ENCODE measurements around the gene BIRC7. TPM values are rescaled to one million over a fixed set of nuclear protein-coding genes. Genes with fewer than 3 reads are reported as not detected.
"Not testable (repeated sequence)": the region's sequence is repeated elsewhere in the genome, so short reads cannot be mapped to it uniquely, and the experiment has no call there.

The BIRC7 gene
- total RNA-seq, 2 donors from 2014 or later, result not detected

GRCh38 chr20:63216041-63216848 is 19.5 kb upstream of the BIRC7 start, which contains the start of gene YTHDF1:
TSS of gene YTHDF1 (minus strand) at chr20:63216131. CDS start at chr20:63215892, 239 bp downstream.
- H3K4me1 Mint-ChIP-seq (ENCODE audit: low read depth in 2 of 2), result peaks cover 36 to 38% of the 10 kb centered on the region in 2 donors
- H3K4me3 Mint-ChIP-seq, result peak within 1 kb of the TSS; percentile 96
- H3K9me3 Mint-ChIP-seq, result no peaks in the 10 kb centered on the region
- ATAC-seq (peak; percentile 96), DNase-seq (ENCODE audit: low spot score) (peak; percentile 98)
- H3K36me3 Mint-ChIP-seq, result peaks cover 17% of the 10 kb centered on the region
- peaks cover 0 to 9% of the 10 kb centered on the region in 2 donors for H3K27me3 Mint-ChIP-seq
- H3K27ac Mint-ChIP-seq, result peak within 1 kb of the TSS; percentile 85 to 91

- Mint-ChIP-seq H3K36me3 (peaks cover 17% of the 10 kb centered on the region), H3K4me1 (ENCODE audit: low read depth in 2 of 2) (peaks cover 31 to 33% of the 10 kb centered on the region in 2 donors), H3K27ac (peak overlapping the region; percentile 41 to 67), H3K27me3 (peaks cover 0 to 9% of the 10 kb centered on the region in 2 donors), H3K4me3 (peak overlapping the region; percentile 72), H3K9me3 (no peaks in the 10 kb centered on the region)
- ATAC-seq (no peak), DNase-seq (ENCODE audit: low spot score) (no peak)
Measured at GRCh38 chr20:63216849-63217471, 18.7 kb upstream of the BIRC7 start.

- Mint-ChIP-seq H3K9me3 (no peaks in the 10 kb centered on the region), H3K4me1 (ENCODE audit: low read depth in 2 of 2) (peaks cover 25% of the 10 kb centered on the region in 2 donors), H3K4me3 (no peak overlapping the region), H3K27ac (no peak overlapping the region), H3K36me3 (peaks cover 17% of the 10 kb centered on the region), H3K27me3 (peaks cover 0 to 9% of the 10 kb centered on the region in 2 donors)
- no peak for ATAC-seq
- DNase-seq (ENCODE audit: low spot score), result no peak
Measured at GRCh38 chr20:63217706-63218105, 18.0 kb upstream of the BIRC7 start.

GRCh38 chr20:63218701-63219446 is 16.8 kb upstream of the BIRC7 start:
- ATAC-seq (no peak), DNase-seq (ENCODE audit: low spot score) (no peak)
- peaks cover 11% of the 10 kb centered on the region for H3K36me3 Mint-ChIP-seq
- no peak overlapping the region for H3K4me3 Mint-ChIP-seq
- peaks cover 0 to 9% of the 10 kb centered on the region in 2 donors for H3K27me3 Mint-ChIP-seq
- no peaks in the 10 kb centered on the region for H3K9me3 Mint-ChIP-seq
- H3K4me1 Mint-ChIP-seq (ENCODE audit: low read depth in 2 of 2), result peaks cover 15 to 18% of the 10 kb centered on the region in 2 donors
- no peak overlapping the region for H3K27ac Mint-ChIP-seq

GRCh38 chr20:63219447-63219821 is 16.3 kb upstream of the BIRC7 start:
- ATAC-seq (no peak), DNase-seq (ENCODE audit: low spot score) (no peak)
- H3K27ac Mint-ChIP-seq, result no peak overlapping the region
- peaks cover 10 to 13% of the 10 kb centered on the region in 2 donors for H3K4me1 Mint-ChIP-seq (ENCODE audit: low read depth in 2 of 2)
- no peak overlapping the region for H3K4me3 Mint-ChIP-seq
- H3K36me3 Mint-ChIP-seq, result peaks cover 6% of the 10 kb centered on the region
- no peaks in the 10 kb centered on the region for H3K9me3 Mint-ChIP-seq
- peaks cover 0 to 9% of the 10 kb centered on the region in 2 donors for H3K27me3 Mint-ChIP-seq

GRCh38 chr20:63219866-63220521 is 15.7 kb upstream of the BIRC7 start:
- Mint-ChIP-seq H3K9me3 (no peaks in the 10 kb centered on the region), H3K4me1 (ENCODE audit: low read depth in 2 of 2) (peaks cover 4 to 8% of the 10 kb centered on the region in 2 donors), H3K27me3 (peaks cover 0 to 9% of the 10 kb centered on the region in 2 donors), H3K4me3 (no peak overlapping the region), H3K27ac (no peak overlapping the region), H3K36me3 (peaks cover 4% of the 10 kb centered on the region)
- DNase-seq (ENCODE audit: low spot score) (no peak), ATAC-seq (no peak)

- no peak for ATAC-seq
- Mint-ChIP-seq H3K27ac (no peak overlapping the region), H3K36me3 (no peaks in the 10 kb centered on the region), H3K27me3 (peaks cover 0 to 9% of the 10 kb centered on the region in 2 donors), H3K4me3 (no peak overlapping the region), H3K4me1 (ENCODE audit: low read depth in 2 of 2) (peaks cover 0 to 4% of the 10 kb centered on the region in 2 donors), H3K9me3 (no peaks in the 10 kb centered on the region)
- no peak for DNase-seq (ENCODE audit: low spot score)
Measured at GRCh38 chr20:63220696-63221399, 14.9 kb upstream of the BIRC7 start.

GRCh38 chr20:63221400-63222053 is 14.2 kb upstream of the BIRC7 start:
- not testable (repeated sequence) for ATAC-seq; H3K4me1 Mint-ChIP-seq (ENCODE audit: low read depth in 2 of 2); H3K9me3 Mint-ChIP-seq; H3K27me3 Mint-ChIP-seq; H3K27ac Mint-ChIP-seq; H3K4me3 Mint-ChIP-seq; H3K36me3 Mint-ChIP-seq; DNase-seq (ENCODE audit: low spot score)

- Mint-ChIP-seq H3K36me3 (no peaks in the 10 kb centered on the region), H3K27ac (no peak overlapping the region), H3K4me3 (no peak overlapping the region), H3K9me3 (no peaks in the 10 kb centered on the region), H3K27me3 (peaks cover 0 to 9% of the 10 kb centered on the region in 2 donors), H3K4me1 (ENCODE audit: low read depth in 2 of 2) (no peaks in the 10 kb centered on the region)
- DNase-seq (ENCODE audit: low spot score), result peak; percentile 56
- no peak for ATAC-seq
Measured at GRCh38 chr20:63222541-63222940, 13.2 kb upstream of the BIRC7 start.

GRCh38 chr20:63223121-63223825 is 12.4 kb upstream of the BIRC7 start:
- H3K9me3 Mint-ChIP-seq, result no peaks in the 10 kb centered on the region
- no peak overlapping the region for H3K27ac Mint-ChIP-seq
- no peaks in the 10 kb centered on the region for H3K4me1 Mint-ChIP-seq (ENCODE audit: low read depth in 2 of 2)
- DNase-seq (ENCODE audit: low spot score) (peak; percentile 66), ATAC-seq (peak; percentile 46 to 56)
- no peak overlapping the region for H3K4me3 Mint-ChIP-seq
- peaks cover 0 to 9% of the 10 kb centered on the region in 2 donors for H3K27me3 Mint-ChIP-seq
- H3K36me3 Mint-ChIP-seq, result no peaks in the 10 kb centered on the region

- H3K36me3 Mint-ChIP-seq, result no peaks in the 10 kb centered on the region
- no peak overlapping the region for H3K4me3 Mint-ChIP-seq
- H3K27me3 Mint-ChIP-seq, result peaks cover under 1 to 9% of the 10 kb centered on the region in 2 donors
- no peak overlapping the region for H3K27ac Mint-ChIP-seq
- no peaks in the 10 kb centered on the region for H3K9me3 Mint-ChIP-seq
- ATAC-seq, result no peak
- peak; percentile 49 for DNase-seq (ENCODE audit: low spot score)
- H3K4me1 Mint-ChIP-seq (ENCODE audit: low read depth in 2 of 2), result no peaks in the 10 kb centered on the region
Measured at GRCh38 chr20:63223826-63224207, 11.9 kb upstream of the BIRC7 start.

- H3K27ac Mint-ChIP-seq, result no peak overlapping the region
- H3K27me3 Mint-ChIP-seq, result peaks cover 8 to 14% of the 10 kb centered on the region in 2 donors
- H3K36me3 Mint-ChIP-seq, result no peaks in the 10 kb centered on the region
- no peak overlapping the region for H3K4me3 Mint-ChIP-seq
- no peaks in the 10 kb centered on the region for H3K9me3 Mint-ChIP-seq
- peak; percentile 39 for DNase-seq (ENCODE audit: low spot score)
- no peaks in the 10 kb centered on the region for H3K4me1 Mint-ChIP-seq (ENCODE audit: low read depth in 2 of 2)
- ATAC-seq, result no peak
Measured at GRCh38 chr20:63224412-63225081, 11.2 kb upstream of the BIRC7 start.

All from natural killer cell treated with Interleukin-12 subunit alpha and Interleukin-12 subunit beta and Interleukin-15 and Interleukin-18, amount 100 ng/mL, for 72 hours (primary cell).